HCT116 (cell line): Measurements from ENCODE around the gene HDLBP. TPM values are rescaled to one million over a fixed set of nuclear protein-coding genes. Genes with fewer than 3 reads are reported as not detected.

ENCODE experiments used
- ATAC-seq: fragments of 200-7000 bp; cut with Tn5 transposase; 2 replicates; pipeline ENCODE4 v1.9.1; 2020; ENCODE audit warnings: mild to moderate bottlenecking, moderate library complexity
- BruUV-seq: library from RNA; stranded (reverse); fragments of 400-500 nt; replicated peaks from 2 replicates; lab custom pipeline; 2021; lab: Mats Ljungman, UMichigan
- CTCF ChIA-PET: fragments of 300-600 bp; sonication (Branson Sonifier 250); formaldehyde crosslinking; loops from one replicate; lab custom pipeline; 2021; ENCODE audit warnings: antibody characterized with exemption; lab: Charles Lee
- POLR2A ChIA-PET: fragments of 300-600, 350-600 bp; sonication (Branson Sonifier 250); formaldehyde crosslinking; loops from one replicate; lab custom pipeline; 2021; ENCODE audit warnings: antibody characterized with exemption; lab: Charles Lee
- RAD21 ChIA-PET, 2 experiments: fragments of 300-600 bp; sonication (Branson Sonifier 250); formaldehyde crosslinking; loops; one replicate each; lab custom pipeline; 2023; ENCODE audit warnings: low total read pairs in 2 of 2; ENCODE audit not compliant: uncharacterized antibody in 2 of 2, unreplicated experiment in 2 of 2, low non-redundant PET in 1 of 2; lab: Charles Lee
- DNase-seq: peaks from one replicate; pipeline ENCODE4 v3.0.0-alpha.2; 2010; ENCODE audit warnings: low read depth, low spot score
- H2AFZ ChIP-seq: fragments of 200-600 bp; shearing (Covaris generic), sonication (generic); 2 replicates; pipeline ENCODE4 v1.6.1; 2017; ENCODE audit warnings: low read depth, mixed run types, mixed read lengths, antibody characterized with exemption, low read length; ENCODE audit not compliant: poor library complexity, severe bottlenecking
- H3K27ac ChIP-seq: 2 replicates; pipeline ENCODE4 v1.5.1; 2012; ENCODE audit warnings: low read depth, low read length
- H3K27me3 ChIP-seq: fragments of 200-600 bp; sonication (generic); 2 replicates; pipeline ENCODE4 v1.6.1; 2016; ENCODE audit warnings: mixed run types, low read length, mixed read lengths; ENCODE audit not compliant: insufficient read depth
- H3K36me3 ChIP-seq, 2 experiments: fragments of 200-500 bp in 1 of 2; fragments of 200-600 bp in 1 of 2; sonication (Bioruptor generic) in 1 of 2; sonication (generic) in 1 of 2; 2 replicates each; pipeline versions ENCODE4 v1.5.1 to v1.6.1; 2014 to 2016; ENCODE audit warnings: low read length in 2 of 2, inconsistent platforms in 1 of 2, mixed read lengths in 1 of 2, mixed run types in 1 of 2; ENCODE audit not compliant: insufficient read depth in 2 of 2, control insufficient read depth in 1 of 2
- H3K4me1 ChIP-seq, 2 experiments: fragments of 200-600 bp in 1 of 2; sonication (generic) in 1 of 2; 2 replicates each; pipeline versions ENCODE4 v1.5.1 to v1.6.1; 2012 to 2017; ENCODE audit warnings: low read length in 2 of 2, inconsistent platforms in 1 of 2, mild to moderate bottlenecking in 1 of 2, mixed read lengths in 1 of 2, mixed run types in 1 of 2, moderate library complexity in 1 of 2; ENCODE audit not compliant: insufficient read depth in 2 of 2, control insufficient read depth in 1 of 2
- H3K4me2 ChIP-seq: fragments of 200-600 bp; sonication (generic); 2 replicates; pipeline ENCODE4 v1.6.1; 2017; ENCODE audit warnings: mixed run types, low read length, mixed read lengths
- H3K4me3 ChIP-seq, 2 experiments: fragments of 200-600 bp in 1 of 2; sonication (generic) in 1 of 2; replicated peaks in 1 of 2; 2 replicates each; pipeline ENCODE4 v1.5.1; 2011 to 2016; ENCODE audit warnings: low read length in 2 of 2, control low read depth in 1 of 2, low read depth in 1 of 2, mild to moderate bottlenecking in 1 of 2, mixed read lengths in 1 of 2, mixed run types in 1 of 2
- H3K79me2 ChIP-seq: fragments of 200-600 bp; sonication (generic); 2 replicates; pipeline ENCODE4 v1.6.1; 2017; ENCODE audit warnings: mild to moderate bottlenecking, mixed run types, low read length, moderate library complexity, mixed read lengths; ENCODE audit not compliant: insufficient read depth
- H3K9ac ChIP-seq: fragments of 200-600 bp; sonication (generic); 2 replicates; pipeline ENCODE4 v1.6.1; 2016; ENCODE audit warnings: low read length, mixed read lengths
- H3K9me2 ChIP-seq: fragments of 200-600 bp; sonication (generic), shearing (Covaris generic); 2 replicates; pipeline ENCODE4 v1.6.1; 2017; ENCODE audit warnings: mixed run types, mild to moderate bottlenecking, moderate library complexity; ENCODE audit not compliant: insufficient read depth
- H3K9me3 ChIP-seq, 2 experiments: fragments of 200-500 bp in 1 of 2; fragments of 200-600 bp in 1 of 2; sonication (Bioruptor generic) in 1 of 2; sonication (generic) in 1 of 2; 2 replicates each; pipeline ENCODE4 v1.6.1; 2014 to 2017; ENCODE audit warnings: low read length in 2 of 2, mixed read lengths in 2 of 2, inconsistent platforms in 1 of 2, low read depth in 1 of 2, mild to moderate bottlenecking in 1 of 2, mixed run types in 1 of 2, moderate library complexity in 1 of 2; ENCODE audit not compliant: control insufficient read depth in 1 of 2, insufficient read depth in 1 of 2
- H4K20me1 ChIP-seq: fragments of 200-600 bp; sonication (generic), shearing (Covaris generic); 2 replicates; pipeline ENCODE4 v1.6.1; 2017; ENCODE audit warnings: mixed run types, mild to moderate bottlenecking, moderate library complexity; ENCODE audit not compliant: insufficient read depth
- CBX3 ChIP-seq: IDR thresholded peaks from 2 replicates; pipeline ENCODE4 v1.6.1; 2012; ENCODE audit warnings: low read depth
- ELF1 ChIP-seq: IDR thresholded peaks from 2 replicates; pipeline ENCODE4 v1.6.1; 2012; ENCODE audit warnings: low read depth, borderline replicate concordance
- EZH2phosphoT487 ChIP-seq: fragments of 200-600 bp; IDR thresholded peaks from 2 replicates; pipeline ENCODE4 v1.6.1; 2018; ENCODE audit warnings: antibody characterized with exemption, borderline replicate concordance
- FOSL1 ChIP-seq: IDR thresholded peaks from 2 replicates; pipeline ENCODE4 v1.6.1; 2012; ENCODE audit warnings: low read depth
- POLR2AphosphoS5 ChIP-seq: IDR thresholded peaks from 2 replicates; pipeline ENCODE4 v1.6.1; 2011; ENCODE audit warnings: mild to moderate bottlenecking, low read depth, low read length, moderate library complexity
- RAD21 ChIP-seq: IDR thresholded peaks from 2 replicates; pipeline ENCODE4 v1.6.1; 2012; ENCODE audit warnings: low read depth, mild to moderate bottlenecking
- SP1 ChIP-seq: IDR thresholded peaks from 2 replicates; pipeline ENCODE4 v1.6.1; 2012; ENCODE audit warnings: low read depth
- SRF ChIP-seq: IDR thresholded peaks from 2 replicates; pipeline ENCODE4 v1.6.1; 2012; ENCODE audit warnings: low read depth
- YY1 ChIP-seq: IDR thresholded peaks from 2 replicates; pipeline ENCODE4 v1.6.1; 2011; ENCODE audit warnings: low read length, low read depth, moderate library complexity, mild to moderate bottlenecking; ENCODE audit not compliant: insufficient replicate concordance; ENCODE audit errors: extremely low read depth
- intact Hi-C: fragments of 100-400 bp; cut with micrococcal nuclease; formaldehyde crosslinking; loops from 2 replicates; pipeline ENCODE4 v1.10.0; 2022
- total RNA-seq: library from RNA; stranded (reverse); gene quantifications from one replicate; pipeline ENCODE4 v1.2.1, GENCODE V29; 2021; ENCODE audit not compliant: unreplicated experiment
- TF ChIP-seq, protein P1 (sequence below): IDR thresholded peaks from 2 replicates; pipeline ENCODE4 v1.6.1; 2012

Gene HDLBP
- total RNA-seq, 1 experiment from 2014 or later: 462 TPM

DNA sequence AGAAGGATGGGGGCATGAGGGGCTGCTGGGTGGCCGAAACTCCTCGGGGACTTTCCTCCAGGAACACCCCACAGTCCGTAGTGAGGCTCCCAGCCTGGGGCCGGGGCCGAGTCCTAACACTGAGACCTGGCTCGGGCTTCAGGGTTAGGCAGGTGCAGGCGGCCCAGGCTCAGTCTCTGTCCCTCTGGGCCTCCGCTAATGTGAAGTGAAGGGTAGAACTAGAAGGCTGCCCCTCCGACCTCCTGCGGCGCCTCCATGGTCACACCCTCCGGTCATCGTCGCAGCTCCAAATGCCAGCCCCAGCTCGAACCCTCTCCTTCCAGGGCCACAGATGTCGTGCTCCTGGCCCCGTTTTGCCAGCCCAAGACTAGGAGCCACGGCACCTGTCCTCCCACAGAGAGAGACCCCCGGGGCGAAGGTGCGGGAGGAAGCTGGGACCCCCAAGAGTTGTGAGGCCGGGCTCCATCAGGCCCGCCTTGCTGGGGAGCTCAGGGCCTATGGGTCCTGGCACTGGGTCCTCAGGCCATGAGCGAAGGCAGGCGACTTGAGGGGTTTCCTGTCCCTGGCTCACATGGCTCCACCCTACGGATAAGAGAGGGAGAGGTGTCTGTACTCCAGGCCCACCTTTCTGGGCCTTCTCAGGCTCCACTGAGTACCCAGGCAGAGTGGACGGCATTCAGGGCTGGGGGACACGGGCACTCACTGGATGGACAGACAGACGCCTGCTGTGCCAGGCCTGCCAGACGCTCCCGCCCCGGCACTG, 126.2 kb downstream of the HDLBP start:
- no peaks in the 10 kb centered on the region for H3K9me2 ChIP-seq
- no peak overlapping the region for H3K4me2 ChIP-seq
- RAD21 ChIA-PET: no interaction called here
- ATAC-seq (no peak), DNase-seq (no peak)
- H3K9me3 ChIP-seq: no peaks in the 10 kb centered on the region
- no peak overlapping the region for H2AFZ ChIP-seq
- BruUV-seq: no TSS peak
- H3K9ac ChIP-seq: no peak overlapping the region
- TF ChIP-seq CBX3 (no peak), RAD21 (no peak), SRF (no peak), FOSL1 (no peak), ELF1 (no peak), SP1 (no peak), YY1 (no peak), EZH2phosphoT487 (no peak), POLR2AphosphoS5 (no peak)
- TF ChIP-seq, protein P1, sequence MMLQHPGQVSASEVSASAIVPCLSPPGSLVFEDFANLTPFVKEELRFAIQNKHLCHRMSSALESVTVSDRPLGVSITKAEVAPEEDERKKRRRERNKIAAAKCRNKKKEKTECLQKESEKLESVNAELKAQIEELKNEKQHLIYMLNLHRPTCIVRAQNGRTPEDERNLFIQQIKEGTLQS: no peak
- CTCF ChIA-PET: no interaction called here
- H4K20me1 ChIP-seq: no peaks in the 10 kb centered on the region
- H3K27me3 ChIP-seq: no peaks in the 10 kb centered on the region
- POLR2A ChIA-PET: no interaction called here
- H3K79me2 ChIP-seq: no peaks in the 10 kb centered on the region
- H3K36me3 ChIP-seq: no peaks in the 10 kb centered on the region
- H3K4me3 ChIP-seq: no peak overlapping the region
- intact Hi-C loops: no loop called here
- H3K27ac ChIP-seq: no peak overlapping the region
- H3K4me1 ChIP-seq: no peaks in the 10 kb centered on the region
